ENCODE results near the gene PRIMPOL.
A peak's percentile ranks its signal among the peaks of the same experiment; 100 is the strongest.
"Not testable (repeated sequence)": the region's sequence is repeated elsewhere in the genome, so short reads cannot be mapped to it uniquely, and the experiment has no call there.

The PRIMPOL gene

DNA sequence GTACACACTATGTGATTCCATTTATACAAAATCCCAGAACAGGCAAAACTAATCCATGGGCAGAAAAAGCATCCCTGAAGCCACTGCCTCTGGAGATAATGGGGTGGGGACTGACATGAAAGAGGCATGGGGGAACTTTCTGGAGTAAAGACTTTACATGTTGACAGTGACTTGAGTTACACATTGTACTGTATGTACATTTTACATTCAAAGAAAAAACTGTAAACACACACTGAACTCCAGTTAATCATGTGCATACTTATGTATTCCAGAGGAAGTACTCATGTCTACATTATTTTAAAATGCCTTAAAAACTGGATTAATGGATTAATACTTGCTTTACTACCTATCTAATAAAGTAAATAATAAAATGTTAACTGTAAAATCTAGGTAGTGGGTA, 62.8 kb downstream of the PRIMPOL start:
- no peak for DNase-seq (ENCODE audit: low spot score)

- DNase-seq (ENCODE audit: low spot score): no peak
These were observed 64.3 kb downstream of the PRIMPOL start for GRCh38 chr4:184713887-184714286.

GRCh38 chr4:184715526-184715925, 66.0 kb downstream of the PRIMPOL start:
- DNase-seq (ENCODE audit: low spot score): no peak

DNA sequence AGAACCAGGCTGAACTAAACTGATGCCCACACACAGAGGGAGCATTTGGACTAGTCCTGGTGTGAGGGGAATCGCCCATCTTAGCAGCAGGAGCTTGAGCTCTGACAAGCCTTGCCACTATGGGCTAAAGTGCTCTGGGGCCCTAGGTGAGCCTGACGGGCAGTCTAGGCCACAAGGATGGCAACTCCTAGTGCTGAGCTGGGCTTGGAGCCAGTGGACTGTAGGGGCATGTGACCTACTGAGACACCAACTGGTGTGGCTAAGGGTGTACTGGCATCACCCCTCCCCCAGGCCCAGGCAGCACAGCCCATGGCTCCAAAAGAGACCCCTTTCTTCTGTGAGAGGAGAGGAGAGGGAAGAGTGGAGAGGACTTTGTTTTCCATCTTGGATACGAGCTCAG, 69.9 kb downstream of the PRIMPOL start:
- no peak for DNase-seq (ENCODE audit: low spot score)

GRCh38 chr4:184721254-184721653, 71.7 kb downstream of the PRIMPOL start:
- DNase-seq (ENCODE audit: low spot score): no peak

GRCh38 chr4:184722798-184723197, 73.3 kb downstream of the PRIMPOL start:
- no peak for DNase-seq (ENCODE audit: low spot score)

GRCh38 chr4:184727430-184727829, 77.9 kb downstream of the PRIMPOL start:
- no peak for DNase-seq (ENCODE audit: low spot score)

DNA sequence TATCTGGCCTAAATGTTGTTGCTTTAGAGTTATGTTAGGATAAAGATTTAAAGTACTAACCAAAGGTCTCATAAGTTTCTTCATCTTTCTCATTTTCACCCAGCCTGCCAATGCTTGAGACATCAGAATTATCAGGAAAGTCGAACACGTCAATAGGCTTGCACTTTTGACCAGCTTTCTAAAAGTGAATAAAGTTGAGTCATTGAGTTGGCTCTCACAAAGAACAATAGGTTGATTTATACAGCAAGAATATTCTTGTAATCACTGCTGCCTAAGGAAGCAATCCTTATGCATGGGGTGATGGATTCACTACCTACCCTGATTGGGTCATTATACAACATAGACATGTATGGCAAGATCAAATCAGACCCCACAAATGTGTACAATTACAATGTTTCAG, 79.3 kb downstream of the PRIMPOL start:
- no peak for DNase-seq (ENCODE audit: low spot score)

GRCh38 chr4:184729946-184730345, 80.4 kb downstream of the PRIMPOL start:
- no peak for DNase-seq (ENCODE audit: low spot score)

- DNase-seq (ENCODE audit: low spot score): no peak
These were observed 81.5 kb downstream of the PRIMPOL start for GRCh38 chr4:184731056-184731455.

GRCh38 chr4:184732126-184732525, 82.6 kb downstream of the PRIMPOL start:
- no peak for DNase-seq (ENCODE audit: low spot score)

DNA sequence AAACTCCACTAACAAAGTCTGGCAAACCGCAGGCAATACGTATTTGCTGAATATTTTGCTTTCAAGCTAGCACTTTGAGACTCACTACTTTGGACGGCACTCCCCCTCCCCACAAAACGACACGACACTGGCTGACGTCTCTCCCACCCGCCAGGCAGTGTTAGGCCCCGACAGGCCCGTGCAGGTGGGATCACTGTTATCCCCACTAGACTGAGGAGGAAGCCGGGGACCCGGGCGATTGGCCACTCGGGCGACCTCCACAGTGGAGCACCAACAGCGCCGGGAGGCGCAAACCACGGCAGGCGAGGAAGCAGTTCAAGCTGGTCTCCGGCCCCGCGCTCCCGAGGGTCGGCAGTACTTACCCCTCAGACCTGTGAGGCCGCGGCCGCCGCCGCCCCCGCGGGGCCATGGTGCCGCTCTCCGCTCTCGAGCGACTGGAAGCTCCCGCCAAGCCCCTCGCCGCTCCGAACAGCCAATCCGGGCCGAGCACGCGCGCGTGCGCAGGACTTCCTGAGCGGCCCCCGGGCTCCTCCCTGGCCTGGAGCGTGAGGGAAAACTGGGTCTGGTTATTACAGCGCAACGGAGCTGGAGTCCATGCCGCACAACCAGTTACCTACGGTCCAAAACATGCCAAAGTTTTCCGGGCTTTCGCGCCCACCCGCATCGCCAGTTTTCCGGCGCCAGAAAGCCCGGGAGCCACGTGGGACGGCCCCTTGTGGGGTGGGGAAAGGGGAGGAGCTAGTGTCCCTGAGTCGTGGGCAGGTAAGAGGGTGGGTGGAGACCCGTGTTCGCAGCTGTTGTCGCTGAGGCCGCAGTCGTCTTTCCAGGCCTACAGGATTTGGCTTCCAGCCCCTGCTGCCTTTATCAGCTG, 84.4 kb downstream of the PRIMPOL start, which contains the start of gene CENPU:
CENPU (minus strand) TSS at position 443 of the 871 bp plus-strand sequence; CDS start at position 409, 34 bp downstream.
- DNase-seq (ENCODE audit: low spot score): peak; percentile 98

DNA sequence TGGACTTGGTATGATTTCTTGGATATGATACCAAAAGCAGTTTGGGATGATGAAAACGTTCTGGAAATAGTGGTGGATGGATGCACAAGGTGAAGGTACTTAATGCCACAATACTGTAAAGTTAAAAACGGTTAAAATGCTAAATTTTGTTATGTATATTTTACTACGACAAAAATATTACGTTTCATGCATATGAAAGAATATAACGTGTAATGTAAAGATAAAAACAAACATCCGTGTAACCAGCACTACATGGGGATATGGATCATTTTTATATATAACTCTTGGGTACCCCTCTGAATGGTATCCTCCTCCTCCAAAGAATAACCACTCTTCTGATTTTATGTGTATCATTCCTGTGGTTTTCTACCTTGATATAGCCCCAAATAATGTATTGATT, 85.2 kb downstream of the PRIMPOL start:
- DNase-seq (ENCODE audit: low spot score): no peak

DNA sequence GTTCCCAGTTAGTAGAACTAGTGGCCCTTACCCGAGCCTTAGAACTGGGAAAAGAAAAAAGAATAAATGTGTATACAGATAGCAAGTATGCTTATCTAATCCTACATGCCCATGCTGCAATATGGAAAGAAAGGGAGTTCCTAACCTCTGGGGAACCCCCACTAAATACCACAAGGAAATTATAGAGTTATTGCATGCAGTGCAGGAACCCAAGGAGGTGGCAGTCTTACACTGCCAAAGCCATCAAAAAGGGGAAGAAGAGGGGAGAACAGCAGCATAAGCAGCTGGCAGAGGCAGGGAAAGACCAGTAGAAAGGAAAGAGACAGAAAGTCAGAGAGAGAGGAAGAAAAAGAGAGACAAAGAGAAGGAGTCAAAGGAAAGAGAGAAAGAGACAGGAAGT, 90.0 kb downstream of the PRIMPOL start:
- not testable (repeated sequence) for DNase-seq (ENCODE audit: low spot score)

- DNase-seq (ENCODE audit: low spot score): no peak
These were observed 91.4 kb downstream of the PRIMPOL start for GRCh38 chr4:184740980-184741391.

DNA sequence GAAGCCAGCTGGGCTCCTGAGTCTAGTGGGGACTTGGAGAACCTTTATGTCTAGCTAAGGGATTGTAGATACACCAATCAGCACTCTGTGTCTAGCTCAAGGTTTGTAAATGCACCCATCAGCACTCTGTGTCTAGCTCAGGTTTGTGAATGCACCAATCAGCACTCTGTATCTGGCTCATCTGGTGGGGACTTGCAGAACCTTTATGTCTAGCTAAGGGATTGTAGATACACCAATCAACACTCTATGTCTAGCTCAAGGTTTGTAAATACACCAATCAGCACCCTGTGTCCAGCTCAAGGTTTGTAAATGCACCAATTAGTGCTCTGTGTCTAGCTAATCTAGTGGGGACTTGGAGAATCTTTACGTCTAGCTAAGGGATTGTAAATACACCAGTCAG, 92.1 kb downstream of the PRIMPOL start:
- not testable (repeated sequence) for DNase-seq (ENCODE audit: low spot score)

DNA sequence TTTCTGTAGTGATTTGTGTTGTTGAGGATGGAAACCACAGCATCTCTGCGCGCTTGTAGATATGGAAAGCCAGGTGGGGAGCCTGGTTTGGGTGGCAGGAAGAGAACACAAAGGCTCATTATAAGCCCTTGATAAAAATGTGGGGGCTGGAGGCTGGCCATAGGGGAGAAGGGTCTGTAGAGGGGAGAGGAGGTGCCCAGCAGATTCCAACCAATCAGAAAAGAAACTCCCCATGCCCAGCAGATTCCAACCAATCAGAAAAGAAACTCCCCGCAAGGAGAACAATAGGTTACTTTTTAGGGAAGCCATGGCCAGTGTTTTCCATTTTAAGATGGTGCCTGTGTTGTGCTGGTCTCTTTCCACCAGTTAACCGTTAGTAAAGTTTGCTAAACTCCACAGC, 94.1 kb downstream of the PRIMPOL start:
- no peak for DNase-seq (ENCODE audit: low spot score)

DNA sequence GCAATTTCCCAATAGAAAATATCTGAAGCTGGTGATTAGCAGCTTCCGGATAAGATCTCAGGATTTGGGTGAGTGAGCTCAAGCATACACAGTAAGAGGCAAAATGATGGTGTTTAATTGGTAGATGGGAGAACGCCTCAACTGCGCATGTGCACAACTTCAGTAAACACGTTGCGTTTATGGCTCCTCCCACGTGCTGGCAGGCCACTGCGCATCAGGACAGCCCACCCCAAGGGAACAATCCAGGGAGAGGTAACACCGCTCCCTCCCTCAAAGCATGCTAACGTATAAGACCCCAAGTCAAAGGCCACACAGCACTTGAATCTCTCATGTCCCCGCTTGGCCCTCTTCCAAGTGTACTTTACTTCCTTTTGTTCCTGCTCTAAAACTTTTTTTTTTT, 94.7 kb downstream of the PRIMPOL start:
- DNase-seq (ENCODE audit: low spot score): no peak

All from left forelimb (tissue), 1 donor.